H1 (cell line): ENCODE measurements around the gene COL5A1. TPM values are rescaled to one million over a fixed set of nuclear protein-coding genes. Genes with fewer than 3 reads are reported as not detected.

Experiments used
- CTCF ChIA-PET: fragments of 300-600 bp; sonication (Branson Sonifier 250); formaldehyde crosslinking; loops from one replicate; lab custom pipeline; 2021; ENCODE audit not compliant: partially characterized antibody; lab: Charles Lee
- POLR2A ChIA-PET: fragments of 300-600 bp; sonication (Branson Sonifier 250); formaldehyde crosslinking; loops from one replicate; lab custom pipeline; 2021; ENCODE audit warnings: inconsistent platforms; ENCODE audit not compliant: partially characterized antibody; lab: Charles Lee
- DNase-seq, 2 experiments: peaks; one replicate each; pipeline versions ENCODE4 v3.0.0 to v3.0.0-alpha.2; 2010 to 2022; ENCODE audit warnings: low spot score in 2 of 2, low read depth in 1 of 2, mixed read lengths in 1 of 2
- FAIRE-seq: peaks from 2 replicates; lab custom pipeline; 2011; peaks lifted over from hg19 to GRCh38; lab: Jason Lieb, UNC
- H2AFZ ChIP-seq: 2 replicates; pipeline ENCODE4 v1.8.1; 2012; ENCODE audit warnings: low read length, inconsistent platforms
- H2AK5ac ChIP-seq: 2 replicates; pipeline ENCODE4 v1.6.1; 2013; ENCODE audit warnings: low read depth, low read length
- H2BK120ac ChIP-seq: replicated peaks from 2 replicates; pipeline ENCODE3; 2013; ENCODE audit warnings: low read depth, low read length, inconsistent platforms
- H2BK12ac ChIP-seq: 2 replicates; pipeline ENCODE4 v1.6.1; 2013; ENCODE audit warnings: low read depth, low read length
- H2BK15ac ChIP-seq: 2 replicates; pipeline ENCODE4 v1.6.1; 2013; ENCODE audit warnings: low read length
- H2BK20ac ChIP-seq: 2 replicates; pipeline ENCODE4 v1.6.1; 2013; ENCODE audit warnings: low read length
- H2BK5ac ChIP-seq: 2 replicates; pipeline ENCODE4 v1.6.1; 2013; ENCODE audit warnings: low read depth, low read length
- H3K14ac ChIP-seq: 2 replicates; pipeline ENCODE4 v1.6.1; 2013; ENCODE audit warnings: inconsistent platforms; ENCODE audit not compliant: insufficient read length
- H3K18ac ChIP-seq: 2 replicates; pipeline ENCODE4 v1.6.1; 2013; ENCODE audit warnings: low read length; ENCODE audit errors: extremely low read depth
- H3K23ac ChIP-seq: 2 replicates; pipeline ENCODE4 v1.6.1; 2013; ENCODE audit warnings: inconsistent platforms; ENCODE audit not compliant: insufficient read length
- H3K23me2 ChIP-seq: 2 replicates; pipeline ENCODE4 v1.6.1; 2013; ENCODE audit warnings: low read depth, low read length
- H3K27ac ChIP-seq: 2 replicates; pipeline ENCODE4 v1.6.1; 2011; ENCODE audit warnings: low read depth, low read length, inconsistent platforms
- H3K27me3 ChIP-seq, 4 experiments: replicated peaks in 1 of 4; 1 replicate in 1 of 4; 2 replicates in 3 of 4; pipeline versions ENCODE4 v1.6.1 to v1.8.1; 2011 to 2013; ENCODE audit warnings: low read length in 3 of 4, mild to moderate bottlenecking in 3 of 4, inconsistent platforms in 2 of 4, mixed read lengths in 2 of 4, moderate library complexity in 1 of 4; ENCODE audit not compliant: control insufficient read depth in 3 of 4, insufficient read depth in 3 of 4; ENCODE audit errors: extremely low read depth in 1 of 4
- H3K36me3 ChIP-seq, 4 experiments: 2 replicates each; pipeline versions ENCODE4 v1.6.1 to v1.8.1; 2011 to 2013; ENCODE audit warnings: mild to moderate bottlenecking in 4 of 4, low read length in 3 of 4, moderate library complexity in 2 of 4, control low read depth in 1 of 4, inconsistent platforms in 1 of 4; ENCODE audit not compliant: insufficient read depth in 4 of 4, control insufficient read depth in 2 of 4
- H3K4ac ChIP-seq: replicated peaks from 2 replicates; pipeline ENCODE3; 2013; ENCODE audit warnings: low read length, low read depth, mixed read lengths, inconsistent platforms; ENCODE audit not compliant: insufficient read length
- H3K4me1 ChIP-seq, 4 experiments: replicated peaks in 1 of 4; 1 replicate in 1 of 4; 2 replicates in 3 of 4; pipeline versions ENCODE4 v1.6.1 to v1.8.1; 2011 to 2013; ENCODE audit warnings: low read length in 3 of 4, inconsistent platforms in 2 of 4, mixed read lengths in 1 of 4; ENCODE audit not compliant: insufficient read depth in 4 of 4, control insufficient read depth in 3 of 4
- H3K4me2 ChIP-seq, 2 experiments: 2 replicates each; pipeline versions ENCODE4 v1.6.1 to v1.8.1; 2011 to 2013; ENCODE audit warnings: low read depth in 2 of 2, low read length in 2 of 2, control low read depth in 1 of 2, inconsistent platforms in 1 of 2, mild to moderate bottlenecking in 1 of 2; ENCODE audit not compliant: insufficient read depth in 1 of 2
- H3K4me3 ChIP-seq, 4 experiments: fragments of 200-600, 300-600 bp in 1 of 4; sonication (generic), shearing (Covaris generic), sonication (Bioruptor Twin) in 1 of 4; 2 replicates each; pipeline versions ENCODE4 v1.5.1 to v1.8.1; 2011 to 2016; ENCODE audit warnings: low read length in 4 of 4, low read depth in 3 of 4, control low read depth in 2 of 4, inconsistent platforms in 2 of 4, mild to moderate bottlenecking in 2 of 4, mixed read lengths in 1 of 4, moderate library complexity in 1 of 4; ENCODE audit not compliant: insufficient read depth in 2 of 4; ENCODE audit errors: extremely low read depth in 1 of 4
- H3K56ac ChIP-seq: replicated peaks from 2 replicates; pipeline ENCODE3; 2013; ENCODE audit warnings: low read depth, mild to moderate bottlenecking, mixed read lengths, low read length, inconsistent platforms; ENCODE audit not compliant: insufficient read length
- H3K79me1 ChIP-seq: 2 replicates; pipeline ENCODE4 v1.6.1; 2013; ENCODE audit warnings: low read depth, low read length, control low read depth
- H3K79me2 ChIP-seq, 2 experiments: 2 replicates each; pipeline versions ENCODE4 v1.6.1 to v1.8.1; 2012 to 2013; ENCODE audit warnings: low read length in 2 of 2, mild to moderate bottlenecking in 2 of 2, inconsistent platforms in 1 of 2; ENCODE audit not compliant: insufficient read depth in 2 of 2, control insufficient read depth in 1 of 2
- H3K9ac ChIP-seq, 4 experiments: replicated peaks in 1 of 4; 1 replicate in 1 of 4; 2 replicates in 3 of 4; pipeline versions ENCODE4 v1.6.1 to v1.8.1; 2011 to 2013; ENCODE audit warnings: low read depth in 3 of 4, low read length in 3 of 4, control low read depth in 2 of 4, mild to moderate bottlenecking in 2 of 4, moderate library complexity in 2 of 4, inconsistent platforms in 1 of 4; ENCODE audit errors: extremely low read depth in 1 of 4
- H3K9me3 ChIP-seq, 2 experiments: 2 replicates each; pipeline versions ENCODE4 v1.6.1 to v1.8.1; 2012 to 2013; ENCODE audit warnings: mild to moderate bottlenecking in 2 of 2, moderate library complexity in 2 of 2, control low read depth in 1 of 2, inconsistent platforms in 1 of 2, low read depth in 1 of 2, low read length in 1 of 2, mixed read lengths in 1 of 2; ENCODE audit not compliant: insufficient read depth in 2 of 2
- H4K20me1 ChIP-seq, 2 experiments: replicated peaks in 1 of 2; 2 replicates each; pipeline versions ENCODE3 to v1.8.1; 2011 to 2013; ENCODE audit warnings: inconsistent platforms in 2 of 2, low read length in 2 of 2, mild to moderate bottlenecking in 1 of 2; ENCODE audit not compliant: insufficient read depth in 2 of 2, control insufficient read depth in 1 of 2
- H4K5ac ChIP-seq: 2 replicates; pipeline ENCODE4 v1.6.1; 2013; ENCODE audit warnings: low read length, low read depth, mixed read lengths, inconsistent platforms; ENCODE audit not compliant: insufficient read length
- H4K8ac ChIP-seq: 2 replicates; pipeline ENCODE4 v1.8.0; 2013; ENCODE audit warnings: mild to moderate bottlenecking, moderate library complexity, low read length, inconsistent platforms; ENCODE audit not compliant: insufficient read depth; ENCODE audit errors: extremely low read depth
- H4K91ac ChIP-seq: replicated peaks from 2 replicates; pipeline ENCODE3; 2013; ENCODE audit warnings: low read length, mixed read lengths, inconsistent platforms; ENCODE audit not compliant: insufficient read length
- BCL11A ChIP-seq, 2 experiments: IDR thresholded peaks; one replicate each; pipeline ENCODE4 v1.6.1; 2011; ENCODE audit warnings: low read depth in 2 of 2, low read length in 2 of 2, mild to moderate bottlenecking in 2 of 2
- CEBPB ChIP-seq: IDR thresholded peaks from 2 replicates; pipeline ENCODE4 v1.6.1; 2012; ENCODE audit warnings: low read depth, low read length
- MAFK ChIP-seq: IDR thresholded peaks from 2 replicates; pipeline ENCODE4 v1.6.1; 2012; ENCODE audit warnings: low read depth, mild to moderate bottlenecking, improper control_type of control experiment, low read length
- PHF8 ChIP-seq: fragments of 200-600 bp; sonication (generic); conservative IDR thresholded peaks from 2 replicates; pipeline ENCODE4 v1.7.1; 2012; ENCODE audit warnings: low read depth, mild to moderate bottlenecking, inconsistent platforms, low read length, moderate library complexity
- RNF2 ChIP-seq: fragments of 200-900, 300-1000 bp; sonication (generic); IDR thresholded peaks from 2 replicates; pipeline ENCODE4 v1.7.1; 2016; ENCODE audit warnings: borderline replicate concordance, low read depth, mild to moderate bottlenecking, antibody characterized with exemption, low read length; ENCODE audit not compliant: poor library complexity, severe bottlenecking; ENCODE audit errors: missing control alignments
- SIN3A ChIP-seq, 2 experiments: IDR thresholded peaks in 1 of 2; conservative IDR thresholded peaks in 1 of 2; 2 replicates each; pipeline ENCODE4 v1.6.1; 2011 to 2012; ENCODE audit warnings: low read length in 2 of 2, improper control_type of control experiment in 1 of 2, low read depth in 1 of 2, mild to moderate bottlenecking in 1 of 2
- USF2 ChIP-seq: IDR thresholded peaks from 2 replicates; pipeline ENCODE4 v1.6.1; 2011; ENCODE audit warnings: low read length, improper control_type of control experiment
- whole genome bisulfite sequencing, 2 experiments: shearing (Covaris generic) in 1 of 2; methylation state at CpG; one replicate each; pipeline versions ENCODE4 v1.1.6 to v1.1.7; 2013 to 2015; ENCODE audit warnings: low lambda C conversion rate in 2 of 2, mixed read lengths in 2 of 2, inconsistent platforms in 1 of 2, low coverage in 1 of 2, missing lambda C conversion rate in 1 of 2; ENCODE audit not compliant: insufficient replicate concordance in 2 of 2, insufficient coverage in 1 of 2, insufficient read length in 1 of 2; ENCODE audit errors: extremely low coverage in 1 of 2, missing lambda C conversion rate in 1 of 2; 5-methylcytosine and 5-hydroxymethylcytosine counted together
- polyA plus RNA-seq, 7 experiments: library from polyadenylated mRNA; depleted of rRNA in 3 of 7; stranded (reverse) in 5 of 7; unstranded in 2 of 7; fragments of >200 nt in 5 of 7; fragments of 200-250 nt in 2 of 7; gene quantifications; 1 replicate in 5 of 7; 2 replicates in 1 of 7; 4 replicates in 1 of 7; pipeline versions ENCODE4 v1.2.1 to v1.2.3, GENCODE V29; 2011 to 2013; ENCODE audit warnings: missing spikeins in 2 of 7, mixed read lengths in 2 of 7
- total RNA-seq: library from RNA; stranded (reverse); fragmentation: NEBNext Ultra II Directional; extraction: Animal tissue kit (Norgen Biotek cat#: 25700); gene quantifications from 2 replicates; pipeline ENCODE4 v1.2.1, GENCODE V29; 2021

COL5A1 gene
- total and polyA plus RNA-seq, 2 of the 8 experiments (the other 6 are each of a cell fraction or from before 2014, with no cell fraction given), result 3.8 to 12.0 TPM

GRCh38 chr9:134835987-134836386 lies 194.4 kb downstream of the COL5A1 start:
- no peak for FAIRE-seq
- POLR2A ChIA-PET, result interaction anchor here (1.1 kb wide), 1 partner anchor 27 kb away, joined by 3 read pairs; no protein-coding TSS in a partner anchor
- no peak for DNase-seq
- no peak overlapping the region for H2BK5ac ChIP-seq
- TF ChIP-seq RNF2, result no peak
- no peak for TF ChIP-seq USF2
- no peak for TF ChIP-seq BCL11A (IDR thresholded peaks at IDR 0.05; ENCODE audit: low read depth in 2 of 2, low read length in 2 of 2)
- TF ChIP-seq CEBPB, result no peak
- no peak for TF ChIP-seq PHF8
- TF ChIP-seq MAFK, result no peak
- TF ChIP-seq SIN3A (conservative IDR thresholded peaks at IDR 0.05 in 1 of 2, IDR thresholded peaks at IDR 0.05 in 1 of 2; ENCODE audit: low read depth in 1 of 2, low read length in 2 of 2), result no peak
- no peak overlapping the region for H2BK20ac ChIP-seq
- H3K9me3 ChIP-seq, result no peaks in the 10 kb centered on the region
- no peak overlapping the region for H4K5ac ChIP-seq
- H3K23ac ChIP-seq, result no peak overlapping the region
- H2AFZ ChIP-seq, result no peak overlapping the region
- no peak overlapping the region for H3K4me3 ChIP-seq
- H3K23me2 ChIP-seq, result no peaks in the 10 kb centered on the region
- no peak overlapping the region for H3K56ac ChIP-seq
- no peak overlapping the region; the same call in 1 of the 2 replicates for H4K8ac ChIP-seq
- H3K18ac ChIP-seq, result no peak overlapping the region
- no peaks in the 10 kb centered on the region for H3K4me1 ChIP-seq
- no peak overlapping the region for H2BK15ac ChIP-seq
- H3K27me3 ChIP-seq, result no peaks in the 10 kb centered on the region
- CTCF ChIA-PET, result interaction anchor here (1.0 to 2.1 kb wide), 5 partner anchors 9 to 147 kb away, joined by 3 to 8 read pairs (median 3); no protein-coding TSS in a partner anchor
- H3K27ac ChIP-seq, result no peak overlapping the region
- no peaks in the 10 kb centered on the region for H3K79me2 ChIP-seq
- no peaks in the 10 kb centered on the region for H3K79me1 ChIP-seq
- no peak overlapping the region for H3K4ac ChIP-seq
- H2BK12ac ChIP-seq, result no peak overlapping the region
- H4K20me1 ChIP-seq, result no peaks in the 10 kb centered on the region
- no peaks in the 10 kb centered on the region for H3K36me3 ChIP-seq
- no peak overlapping the region for H2BK120ac ChIP-seq
- H3K4me2 ChIP-seq, result no peak overlapping the region
- WGBS, 2 experiments, result 94% methylated on average over 13 of the region's 13 CpGs; no CpG with 5 or more reads in 1 of the 2 experiments
- no peak overlapping the region for H4K91ac ChIP-seq
- no peak overlapping the region for H3K14ac ChIP-seq
- H2AK5ac ChIP-seq, result no peak overlapping the region
- no peak overlapping the region for H3K9ac ChIP-seq
